ENCODE results near the gene PBLD. TPM values are rescaled to one million over a fixed set of nuclear protein-coding genes. Genes with fewer than 3 reads are reported as not detected.

Gene PBLD
- total RNA-seq, 1 experiment from 2014 or later = 4.9 TPM

DNA sequence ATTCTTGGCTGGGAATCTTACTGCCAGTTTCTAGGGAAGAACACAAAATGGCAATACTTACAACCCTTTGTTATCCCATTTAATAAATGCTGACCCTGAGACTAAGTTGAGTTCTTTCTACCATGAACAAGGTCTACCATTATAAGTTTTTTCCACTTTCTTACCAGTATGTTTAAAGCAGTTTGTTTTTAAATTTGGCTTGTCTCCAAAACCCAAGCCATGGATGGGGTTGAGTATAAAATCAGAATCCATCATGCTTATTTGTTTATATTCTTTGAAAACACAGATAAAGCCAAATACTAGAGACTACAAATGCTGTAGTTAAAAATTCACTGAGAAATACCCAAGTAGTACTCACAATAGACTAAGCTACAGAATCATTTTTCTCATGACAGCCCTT lies 42.0 kb downstream of the PBLD start:
- Histone ChIP-seq H3K36me3 (ENCODE audit: insufficient read depth, low read length, poor library complexity, severe bottlenecking) (no peaks in the 10 kb centered on the region), H3K4me1 (ENCODE audit: insufficient read depth, low read length, poor library complexity, severe bottlenecking) (no peaks in the 10 kb centered on the region), H3K27me3 (replicated peaks; ENCODE audit: insufficient read depth, low read depth, low read length, poor library complexity) (no peaks in the 10 kb centered on the region), H3K27ac (ENCODE audit: low read depth, low read length, poor library complexity, severe bottlenecking) (no peak overlapping the region), H3K9me3 (ENCODE audit: low read depth, low read length, poor library complexity, severe bottlenecking) (no peaks in the 10 kb centered on the region), H3K4me3 (ENCODE audit: low read depth, low read length, poor library complexity, severe bottlenecking) (no peak overlapping the region)
- no peak for DNase-seq (ENCODE audit: low spot score)
- POLR2A ChIA-PET (ENCODE audit: low non-redundant PET) = no interaction called here
- CTCF ChIA-PET = no interaction called here
- intact Hi-C loops (cut with micrococcal nuclease; ENCODE audit: unreplicated experiment) = no loop called here
- no peak for TF ChIP-seq EZH2 (IDR thresholded peaks at IDR 0.05; ENCODE audit: borderline replicate concordance, low read depth, low read length, poor library complexity, severe bottlenecking)
- TF ChIP-seq, protein P1, sequence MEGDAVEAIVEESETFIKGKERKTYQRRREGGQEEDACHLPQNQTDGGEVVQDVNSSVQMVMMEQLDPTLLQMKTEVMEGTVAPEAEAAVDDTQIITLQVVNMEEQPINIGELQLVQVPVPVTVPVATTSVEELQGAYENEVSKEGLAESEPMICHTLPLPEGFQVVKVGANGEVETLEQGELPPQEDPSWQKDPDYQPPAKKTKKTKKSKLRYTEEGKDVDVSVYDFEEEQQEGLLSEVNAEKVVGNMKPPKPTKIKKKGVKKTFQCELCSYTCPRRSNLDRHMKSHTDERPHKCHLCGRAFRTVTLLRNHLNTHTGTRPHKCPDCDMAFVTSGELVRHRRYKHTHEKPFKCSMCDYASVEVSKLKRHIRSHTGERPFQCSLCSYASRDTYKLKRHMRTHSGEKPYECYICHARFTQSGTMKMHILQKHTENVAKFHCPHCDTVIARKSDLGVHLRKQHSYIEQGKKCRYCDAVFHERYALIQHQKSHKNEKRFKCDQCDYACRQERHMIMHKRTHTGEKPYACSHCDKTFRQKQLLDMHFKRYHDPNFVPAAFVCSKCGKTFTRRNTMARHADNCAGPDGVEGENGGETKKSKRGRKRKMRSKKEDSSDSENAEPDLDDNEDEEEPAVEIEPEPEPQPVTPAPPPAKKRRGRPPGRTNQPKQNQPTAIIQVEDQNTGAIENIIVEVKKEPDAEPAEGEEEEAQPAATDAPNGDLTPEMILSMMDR (conservative IDR thresholded peaks at IDR 0.05; ENCODE audit: low read depth, low read length) = no peak
- BruUV-seq (replicated peaks) = no TSS peak

DNA sequence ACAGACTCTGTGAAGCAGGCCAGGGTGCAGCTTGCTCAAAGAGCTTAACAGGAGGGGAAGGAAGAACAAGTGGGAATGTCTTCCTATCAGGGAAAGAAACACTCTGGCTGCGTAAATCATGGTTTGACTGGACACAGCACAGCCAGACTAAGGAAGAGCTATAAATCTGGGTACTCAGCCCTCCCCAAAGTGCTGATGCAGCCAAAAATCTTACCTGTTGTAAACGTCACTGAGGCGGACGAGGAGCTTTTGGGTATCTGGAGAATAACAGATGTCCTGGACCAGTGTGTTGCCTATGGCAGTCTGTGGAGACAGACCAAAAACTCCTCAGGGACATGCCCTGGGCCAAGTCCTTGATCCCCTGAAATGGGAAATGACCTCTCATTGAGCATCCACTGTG lies 44.0 kb downstream of the PBLD start:
- Histone ChIP-seq H3K36me3 (ENCODE audit: insufficient read depth, low read length, poor library complexity, severe bottlenecking) (no peaks in the 10 kb centered on the region), H3K4me3 (ENCODE audit: low read depth, low read length, poor library complexity, severe bottlenecking) (no peak overlapping the region), H3K4me1 (ENCODE audit: insufficient read depth, low read length, poor library complexity, severe bottlenecking) (no peaks in the 10 kb centered on the region), H3K27ac (ENCODE audit: low read depth, low read length, poor library complexity, severe bottlenecking) (no peak overlapping the region), H3K27me3 (replicated peaks; ENCODE audit: insufficient read depth, low read depth, low read length, poor library complexity) (no peaks in the 10 kb centered on the region), H3K9me3 (ENCODE audit: low read depth, low read length, poor library complexity, severe bottlenecking) (no peaks in the 10 kb centered on the region)
- TF ChIP-seq, protein P1 (conservative IDR thresholded peaks at IDR 0.05; ENCODE audit: low read depth, low read length) = no peak
- TF ChIP-seq EZH2 (IDR thresholded peaks at IDR 0.05; ENCODE audit: borderline replicate concordance, low read depth, low read length, poor library complexity, severe bottlenecking) = no peak
- DNase-seq (ENCODE audit: low spot score) = no peak
- CTCF ChIA-PET = no interaction called here
- BruUV-seq (replicated peaks) = no TSS peak
- intact Hi-C loops (cut with micrococcal nuclease; ENCODE audit: unreplicated experiment) = no loop called here
- POLR2A ChIA-PET (ENCODE audit: low non-redundant PET) = interaction anchor here (0.5 kb wide), 1 partner anchor 239 kb away, joined by 3 read pairs; no protein-coding TSS in a partner anchor

DNA sequence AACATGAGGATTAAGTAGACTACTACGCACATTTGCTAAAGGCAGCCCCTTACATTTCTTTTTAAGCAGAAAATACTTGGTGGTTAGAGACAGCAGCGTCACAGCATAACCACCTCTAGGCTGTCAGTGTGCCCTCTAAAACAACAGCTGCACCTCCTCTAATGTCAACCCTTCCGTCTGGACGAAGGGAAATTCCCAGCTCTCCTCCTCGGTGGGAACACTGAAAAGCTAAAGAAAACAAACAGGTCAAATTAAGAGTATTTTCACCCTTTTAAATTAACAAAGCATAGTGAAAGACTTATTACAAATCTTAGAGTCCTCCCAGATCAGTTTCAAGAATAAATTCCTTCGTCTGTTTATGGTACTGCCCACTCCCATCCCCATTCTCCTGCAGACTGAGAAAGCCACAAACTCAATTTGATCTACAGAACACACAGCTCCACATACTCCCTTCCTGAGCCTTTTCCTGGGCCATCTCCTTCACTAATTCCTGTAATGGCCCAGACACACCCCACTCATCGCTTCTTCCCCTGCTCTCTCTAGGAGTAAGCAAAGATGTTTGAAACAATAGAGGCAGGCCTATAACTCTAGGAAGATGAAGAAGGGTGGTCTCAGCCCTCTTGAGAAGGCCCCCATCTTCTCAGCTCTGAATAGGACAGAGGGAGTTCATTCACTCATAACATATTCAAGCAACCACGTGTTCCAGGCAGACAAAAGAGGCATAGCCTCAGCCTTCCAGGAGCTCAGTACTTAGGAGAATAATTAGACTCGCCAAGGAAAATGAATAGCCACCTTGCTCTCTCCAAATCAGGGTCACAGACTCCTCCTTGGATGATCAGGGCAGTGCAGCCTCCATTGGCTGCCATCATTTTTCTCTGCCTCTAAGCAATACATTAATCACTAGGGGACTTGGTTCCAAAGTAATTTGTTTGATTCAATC lies 48.4 kb downstream of the PBLD start:
- Histone ChIP-seq H3K36me3 (ENCODE audit: insufficient read depth, low read length, poor library complexity, severe bottlenecking) (no peaks in the 10 kb centered on the region), H3K4me3 (ENCODE audit: low read depth, low read length, poor library complexity, severe bottlenecking) (no peak overlapping the region), H3K9me3 (ENCODE audit: low read depth, low read length, poor library complexity, severe bottlenecking) (no peaks in the 10 kb centered on the region), H3K27ac (ENCODE audit: low read depth, low read length, poor library complexity, severe bottlenecking) (no peak overlapping the region), H3K4me1 (ENCODE audit: insufficient read depth, low read length, poor library complexity, severe bottlenecking) (no peaks in the 10 kb centered on the region), H3K27me3 (replicated peaks; ENCODE audit: insufficient read depth, low read depth, low read length, poor library complexity) (no peaks in the 10 kb centered on the region)
- ChIA-PET CTCF (no interaction called here), POLR2A (ENCODE audit: low non-redundant PET) (no interaction called here)
- no peak for TF ChIP-seq EZH2 (IDR thresholded peaks at IDR 0.05; ENCODE audit: borderline replicate concordance, low read depth, low read length, poor library complexity, severe bottlenecking)
- TF ChIP-seq, protein P1 (conservative IDR thresholded peaks at IDR 0.05; ENCODE audit: low read depth, low read length) = no peak
- BruUV-seq (replicated peaks) = no TSS peak
- intact Hi-C loops (cut with micrococcal nuclease; ENCODE audit: unreplicated experiment) = no loop called here
- no peak for DNase-seq (ENCODE audit: low spot score)

Data from A673 (cell line).